HPDE6-E6E7 (cell line): Measurements from ENCODE around the gene LY6G6C.
A peak's percentile ranks its signal among the peaks of the same experiment; 100 is the strongest.

Experiments used
- DNase-seq: peaks from one replicate; pipeline ENCODE4 v3.0.0; 2011; ENCODE audit warnings: missing footprints; ENCODE audit errors: extremely low spot score

Gene LY6G6C

DNA sequence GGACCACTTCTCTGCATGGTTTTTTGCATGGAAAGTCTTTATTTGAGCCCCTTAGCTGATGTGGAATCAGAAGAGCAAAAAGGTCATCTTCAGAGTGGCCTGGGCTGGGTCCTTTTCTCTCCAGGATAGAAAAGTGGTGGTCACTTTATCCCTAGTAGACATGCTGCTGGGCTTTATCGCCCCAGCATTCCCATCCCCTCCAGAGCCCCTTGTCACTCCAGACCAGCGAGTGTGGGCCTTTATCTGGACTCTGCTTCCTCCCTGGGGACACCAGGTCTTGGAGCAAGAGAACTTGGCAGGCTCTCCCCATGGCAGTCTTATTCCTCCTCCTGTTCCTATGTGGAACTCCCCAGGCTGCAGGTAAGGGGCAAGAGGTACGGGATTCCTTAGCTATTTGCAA is 14.9 kb downstream of the LY6G6C start, which contains the start of gene LY6G6F:
Gene LY6G6F (plus strand): TSS at position 268 of the 400 bp plus-strand sequence. CDS start 41 bp downstream, at position 309.
- no peak for DNase-seq

DNA sequence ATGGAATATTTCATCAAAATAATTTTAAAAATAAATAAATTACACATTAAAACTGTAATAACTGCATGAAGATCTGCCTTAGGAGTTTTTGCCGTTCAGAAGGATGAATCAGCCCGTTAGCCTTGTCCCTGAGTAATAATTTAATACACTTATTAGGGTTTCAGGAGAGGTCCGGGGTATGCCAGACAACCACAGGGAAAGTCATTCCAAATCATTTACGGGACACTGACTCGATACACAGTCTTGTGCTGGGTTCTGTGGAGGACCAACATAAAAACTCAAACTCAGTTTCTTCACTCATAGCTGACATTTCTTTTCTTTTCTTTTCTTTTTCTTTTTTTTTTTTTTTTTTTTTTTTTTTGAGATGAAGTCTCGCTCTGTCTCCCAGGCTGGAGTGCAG is 15.6 kb downstream of the LY6G6C start:
- DNase-seq = no peak

DNA sequence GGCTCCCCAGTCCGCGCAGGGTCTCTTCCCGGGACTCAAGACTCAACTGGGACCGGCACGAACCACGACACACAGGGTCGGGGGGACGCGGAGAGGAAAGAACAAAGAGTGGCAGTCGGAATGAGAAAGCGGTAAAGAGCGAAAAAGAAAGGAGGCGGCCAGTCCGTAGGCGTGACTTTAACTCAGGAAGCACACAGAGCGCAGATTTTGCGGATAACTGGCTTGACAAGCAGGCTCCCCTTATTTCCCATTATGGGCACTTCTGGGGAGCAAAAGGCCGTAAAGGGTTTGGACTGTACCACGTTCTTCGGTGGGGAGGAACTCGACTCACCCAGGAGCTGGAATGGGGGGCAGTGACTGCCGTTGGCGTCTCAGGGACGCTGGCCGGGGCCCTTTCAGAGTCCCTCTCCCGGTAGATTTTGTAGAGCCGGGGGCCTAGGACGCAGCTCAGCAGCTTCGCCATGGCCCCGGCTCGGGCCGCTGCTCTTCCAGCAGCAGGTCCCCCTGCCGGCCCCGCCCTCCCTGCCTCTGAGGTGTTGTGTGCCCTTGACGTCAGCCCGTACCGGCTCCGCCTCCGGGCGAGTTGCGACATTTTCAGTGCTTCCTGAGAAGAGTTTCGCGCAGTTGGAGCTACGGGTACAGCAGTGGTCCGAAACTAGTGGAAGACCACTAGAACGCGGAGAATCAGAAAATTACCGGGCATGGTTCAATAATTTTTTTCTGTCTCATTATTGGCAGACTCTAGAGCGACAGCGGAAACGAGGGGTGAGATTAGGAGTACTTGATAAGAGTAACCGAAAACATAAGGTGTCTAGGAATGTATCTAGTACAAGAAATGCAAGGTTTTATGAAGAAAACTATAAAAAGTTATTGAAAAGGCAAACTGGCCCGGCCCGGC is 18.5 kb downstream of the LY6G6C start, which contains the start of gene ABHD16A:
Gene ABHD16A (minus strand): TSS at position 506 of the 898 bp plus-strand sequence. CDS start 43 bp downstream, at position 463.
- peak; percentile 100 for DNase-seq

DNA sequence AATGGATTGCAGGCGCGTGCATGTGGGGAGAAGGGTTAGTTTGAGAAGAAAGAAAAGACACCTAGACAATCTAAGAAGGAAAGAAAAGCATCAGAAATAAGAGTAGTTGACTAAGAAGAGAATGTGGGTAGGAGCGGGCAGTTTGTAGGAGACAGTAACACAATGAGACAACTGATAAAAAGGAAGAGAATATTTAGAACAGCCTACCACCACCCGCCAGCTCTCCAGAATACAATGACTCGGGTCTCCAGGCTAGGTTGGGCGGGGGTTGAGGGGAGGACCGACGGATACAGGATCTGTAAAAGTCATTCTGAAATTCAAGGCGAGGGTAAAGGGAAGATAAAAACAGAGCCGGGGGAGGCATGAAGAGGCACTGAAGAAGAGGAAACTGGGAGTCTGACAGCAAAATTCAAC is 19.1 kb downstream of the LY6G6C start:
- DNase-seq = no peak

DNA sequence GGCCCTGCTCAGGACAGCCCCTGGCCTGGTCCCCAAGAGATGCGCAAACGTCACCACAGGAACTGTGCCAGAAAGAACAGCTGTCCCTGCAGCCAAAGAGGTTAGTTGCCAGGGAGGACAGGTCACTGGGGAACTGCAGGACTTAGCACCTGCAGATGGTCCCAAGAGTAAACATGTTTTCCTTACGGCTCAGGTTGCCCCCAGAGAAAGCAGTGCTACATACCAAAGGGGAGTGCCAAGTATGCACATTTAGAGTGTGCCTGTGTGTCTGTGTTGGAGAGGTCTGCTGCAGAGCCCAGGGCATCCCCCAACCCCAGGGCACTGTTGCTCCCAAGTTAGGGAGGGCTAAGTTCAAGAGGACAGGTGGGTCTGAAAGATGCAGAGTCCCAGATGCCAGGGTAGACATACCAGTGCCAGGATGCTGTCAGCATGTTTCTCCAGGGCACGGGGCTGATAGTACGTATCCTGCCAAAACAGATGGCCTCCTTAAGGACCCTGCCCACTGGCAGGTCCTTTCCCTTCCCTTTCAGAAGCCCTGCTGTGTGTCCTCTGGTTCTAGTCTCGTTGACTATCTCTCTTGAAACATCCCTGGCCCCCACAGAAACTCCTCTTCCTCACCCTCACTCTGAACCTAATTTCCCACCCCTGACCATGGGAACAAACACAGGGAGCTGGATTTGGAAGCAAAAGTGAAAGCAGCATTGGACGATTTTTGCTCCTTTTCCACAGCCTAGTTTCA is 19.7 kb downstream of the LY6G6C start:
- DNase-seq = no peak

DNA sequence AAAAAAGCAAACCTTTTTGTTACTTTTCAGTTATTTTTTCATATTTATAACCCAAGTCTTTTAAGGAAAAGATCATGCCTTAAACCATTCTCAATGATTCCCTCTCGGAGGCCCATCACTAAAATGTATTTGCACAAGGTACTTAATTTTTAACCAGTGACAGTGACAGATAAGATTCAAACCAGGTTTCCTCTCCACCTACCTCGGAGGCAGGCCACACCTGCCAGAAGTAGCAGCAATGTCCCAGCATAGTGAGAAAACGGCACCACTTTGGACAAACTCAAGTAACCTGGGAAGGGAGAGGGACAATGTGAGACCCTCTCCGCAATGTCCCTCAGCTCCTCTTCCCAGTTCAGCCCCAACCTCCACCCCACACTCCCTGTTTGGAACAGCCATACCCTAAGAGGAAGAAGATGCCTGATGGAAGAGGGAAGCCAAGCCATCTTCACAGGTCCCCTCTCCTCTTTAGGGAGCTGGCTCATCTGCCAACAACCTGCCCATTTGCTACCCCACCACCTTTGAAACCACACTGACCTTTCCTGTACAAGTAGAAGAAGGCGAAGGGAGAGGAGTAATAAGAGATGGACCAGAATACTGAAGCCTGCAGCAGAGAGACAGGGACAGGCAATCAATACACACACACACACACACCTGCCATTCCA is 20.7 kb downstream of the LY6G6C start:
- DNase-seq = no peak

DNA sequence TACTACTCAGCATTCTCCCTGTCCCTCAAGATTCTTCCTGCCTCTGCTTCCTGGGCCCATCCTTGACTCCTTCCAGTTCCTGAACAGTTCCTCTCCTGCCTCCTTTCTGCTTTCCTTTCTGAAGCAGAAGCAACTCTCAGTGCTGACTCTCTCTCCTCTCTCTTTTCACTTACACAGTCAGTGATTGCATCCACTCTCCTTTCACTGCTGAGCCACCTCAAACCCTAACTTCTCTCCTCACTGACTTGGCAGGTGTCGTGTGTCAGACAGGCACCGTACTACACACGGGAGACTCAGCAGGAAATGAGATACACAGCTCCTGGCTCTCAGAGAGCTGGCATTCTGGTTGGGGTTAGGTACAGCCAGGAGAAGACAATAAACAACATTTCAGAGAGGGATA is 24.0 kb downstream of the LY6G6C start:
- no peak for DNase-seq

DNA sequence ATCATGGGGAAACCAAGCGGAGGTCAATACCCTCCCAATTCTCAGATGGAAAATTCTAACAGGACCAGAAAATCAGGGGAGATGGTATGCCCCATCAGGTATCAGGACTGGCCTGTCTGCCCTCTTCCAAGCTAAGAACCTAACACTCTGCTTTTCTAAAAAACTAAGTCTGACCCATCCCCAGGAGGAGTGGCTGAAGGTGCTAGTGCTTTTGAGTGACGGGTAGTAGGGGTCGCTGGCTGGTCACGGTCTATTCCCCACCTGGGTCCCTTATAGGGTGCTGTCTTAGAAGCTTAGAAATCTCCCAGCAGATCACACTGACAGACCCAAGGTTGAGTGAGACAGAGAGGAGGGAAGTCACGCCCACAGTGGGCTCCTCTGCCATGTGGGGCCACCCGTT is 28.0 kb downstream of the LY6G6C start:
- no peak for DNase-seq

DNA sequence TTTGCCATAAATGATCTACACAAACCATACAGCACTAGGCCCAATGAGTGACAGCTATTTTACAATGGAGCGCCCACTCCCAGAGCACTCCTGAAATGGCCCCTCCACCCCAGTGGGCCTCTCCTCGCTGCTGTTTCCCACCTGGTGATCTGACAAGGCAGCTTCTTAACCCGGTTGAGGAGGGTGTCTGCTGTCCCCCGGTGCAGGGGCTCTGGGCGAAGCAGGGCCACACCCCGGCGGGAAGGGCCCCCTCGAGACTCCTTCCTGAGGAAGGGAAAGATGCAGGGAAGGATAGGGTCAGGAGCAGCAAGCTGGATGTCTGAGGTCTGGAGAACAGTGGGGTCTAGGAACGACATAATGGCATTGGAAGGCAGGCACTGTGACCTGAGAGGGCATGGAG is 28.7 kb downstream of the LY6G6C start:
- DNase-seq = no peak

DNA sequence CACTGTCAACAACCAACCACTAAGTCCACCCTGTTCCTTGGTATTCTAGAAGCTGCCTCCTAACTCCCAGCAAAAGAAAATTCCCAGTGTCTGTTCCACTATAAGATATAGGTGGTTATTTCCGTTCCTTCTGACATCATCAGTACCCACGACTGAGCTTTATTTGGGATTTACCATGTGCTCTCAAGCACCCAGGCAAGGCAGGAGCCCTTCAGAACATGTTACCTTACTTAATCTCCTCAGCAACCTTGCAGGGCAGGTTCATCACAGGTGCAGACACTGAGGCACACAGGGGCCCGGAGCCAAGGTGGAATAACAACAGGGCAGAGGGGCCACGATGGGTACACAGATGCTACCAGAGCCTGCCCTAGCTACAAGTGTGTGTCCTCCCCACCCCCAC is 29.2 kb downstream of the LY6G6C start:
- DNase-seq = no peak

DNA sequence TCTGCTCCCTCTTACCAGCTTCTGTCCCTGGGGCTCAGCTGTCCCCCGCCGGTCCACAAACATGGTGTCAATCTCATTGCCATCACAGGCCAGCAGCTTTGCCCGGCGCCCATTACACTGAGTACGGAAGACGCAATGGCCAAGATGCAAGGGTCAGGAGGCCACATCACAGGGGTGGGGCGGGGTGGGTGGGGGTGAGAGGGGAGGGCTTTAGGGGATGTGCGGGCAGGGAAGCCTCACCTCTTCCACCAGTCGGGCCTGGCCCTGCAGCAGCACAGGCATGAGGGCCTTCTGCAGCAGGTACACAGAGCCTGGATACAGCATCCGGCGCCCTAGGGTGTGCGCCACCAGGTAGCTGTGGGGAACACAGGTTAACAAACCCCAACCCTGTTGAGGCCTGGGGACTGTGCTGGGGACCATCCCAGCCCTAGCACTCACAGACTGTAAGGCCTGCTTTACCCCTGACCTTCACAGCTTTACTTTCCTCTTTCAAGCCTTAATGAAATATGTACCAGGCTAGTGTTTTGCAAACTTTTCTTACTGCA is 29.9 kb downstream of the LY6G6C start:
- no peak for DNase-seq

DNA sequence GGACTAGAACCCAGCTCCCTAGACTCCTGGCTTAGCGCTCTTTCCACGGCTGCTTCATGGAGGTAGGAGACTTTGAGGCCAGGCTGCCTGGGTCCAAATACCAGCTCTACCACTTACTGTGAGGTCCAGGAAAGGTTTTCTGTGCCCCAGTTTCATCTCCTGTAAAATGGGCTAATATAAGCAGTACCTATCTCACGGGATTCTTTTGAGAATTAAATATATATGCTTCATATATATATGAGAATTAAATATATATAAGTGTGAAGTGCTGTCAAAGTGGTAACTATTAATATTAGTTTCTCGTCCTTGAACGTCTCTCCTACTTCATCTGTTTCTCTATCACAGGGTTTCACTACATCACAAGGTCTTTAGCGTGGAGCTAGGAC is 30.5 kb downstream of the LY6G6C start:
- no peak for DNase-seq

DNA sequence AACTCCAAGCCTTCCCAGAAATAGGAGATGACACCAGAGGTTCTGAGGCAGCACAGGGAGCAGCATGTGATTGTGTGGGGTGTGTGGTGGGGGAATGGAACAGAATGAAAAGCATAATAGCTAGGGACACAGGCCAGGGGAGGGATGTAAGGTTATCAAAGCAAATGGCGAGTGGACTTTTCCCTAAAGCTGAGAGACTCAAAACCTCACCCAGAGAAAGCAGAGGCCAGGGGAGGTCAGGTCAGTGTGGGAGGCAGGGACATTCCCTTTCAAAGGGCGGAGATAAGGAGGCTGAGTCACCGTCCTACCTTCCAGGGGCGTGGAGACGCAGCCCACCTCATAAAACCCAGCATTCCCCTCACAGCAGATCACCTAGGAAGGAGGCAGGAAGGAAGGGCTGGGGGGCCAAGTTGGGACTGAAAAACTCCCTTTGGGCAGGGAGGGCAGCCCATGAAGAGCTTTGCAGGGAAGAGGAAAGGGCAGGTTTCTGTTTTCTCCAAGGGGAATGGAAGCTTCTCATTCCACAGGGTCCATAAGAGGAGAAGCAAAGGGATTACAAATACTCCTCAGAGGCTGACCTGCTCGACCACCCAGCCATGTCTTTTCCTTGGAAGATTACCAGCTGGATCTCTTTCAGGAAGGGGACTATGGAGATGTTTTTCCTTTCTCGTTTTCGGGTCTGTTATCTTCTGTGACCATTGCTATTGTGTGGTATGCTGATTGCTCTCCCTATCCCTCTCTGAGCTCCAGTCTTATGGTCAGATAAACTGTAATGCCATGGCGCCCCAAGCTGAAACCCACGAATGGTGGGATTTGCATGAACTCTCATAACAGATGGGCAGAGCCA is 31.1 kb downstream of the LY6G6C start:
- no peak for DNase-seq

DNA sequence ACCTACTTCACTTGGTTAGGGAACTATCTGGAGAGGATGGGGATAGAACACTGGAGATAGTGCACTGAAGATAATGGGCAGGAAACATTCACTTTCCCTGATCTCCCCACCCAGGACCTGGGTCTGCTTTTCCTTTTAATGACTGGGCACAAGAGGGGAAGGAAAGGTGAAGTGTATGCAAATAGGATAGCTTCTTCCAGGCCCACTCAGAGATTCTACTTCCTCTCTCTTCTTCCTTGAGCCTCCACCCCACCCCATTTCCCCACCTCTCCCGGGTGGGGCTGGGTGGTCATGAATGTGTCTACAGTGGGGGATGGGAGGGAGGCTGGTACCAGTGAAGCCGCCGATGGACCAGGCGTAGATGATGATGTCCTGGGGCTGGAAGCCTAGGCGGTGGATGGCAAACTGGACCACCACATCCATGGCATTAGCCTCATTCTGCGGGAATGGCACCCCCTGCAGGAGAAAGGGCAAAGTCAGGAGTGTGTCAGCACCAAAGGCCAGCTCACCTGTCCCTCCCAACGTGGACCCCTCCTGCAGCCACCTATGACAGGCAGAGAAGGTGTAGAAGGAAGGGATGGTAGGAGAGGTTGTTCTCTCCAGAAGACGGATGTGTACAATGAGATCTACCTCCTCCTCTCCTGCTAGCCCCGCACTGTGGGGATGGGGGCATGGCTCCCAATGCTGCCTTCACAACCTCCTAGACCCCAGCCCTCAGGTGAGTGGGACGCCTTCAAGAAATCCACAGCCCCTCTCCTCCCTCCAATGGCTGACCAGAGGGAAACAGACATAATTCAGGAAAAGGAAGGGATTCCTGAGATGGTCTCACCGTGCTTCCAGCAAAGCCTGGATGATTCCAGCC is 32.1 kb downstream of the LY6G6C start:
- DNase-seq = no peak

DNA sequence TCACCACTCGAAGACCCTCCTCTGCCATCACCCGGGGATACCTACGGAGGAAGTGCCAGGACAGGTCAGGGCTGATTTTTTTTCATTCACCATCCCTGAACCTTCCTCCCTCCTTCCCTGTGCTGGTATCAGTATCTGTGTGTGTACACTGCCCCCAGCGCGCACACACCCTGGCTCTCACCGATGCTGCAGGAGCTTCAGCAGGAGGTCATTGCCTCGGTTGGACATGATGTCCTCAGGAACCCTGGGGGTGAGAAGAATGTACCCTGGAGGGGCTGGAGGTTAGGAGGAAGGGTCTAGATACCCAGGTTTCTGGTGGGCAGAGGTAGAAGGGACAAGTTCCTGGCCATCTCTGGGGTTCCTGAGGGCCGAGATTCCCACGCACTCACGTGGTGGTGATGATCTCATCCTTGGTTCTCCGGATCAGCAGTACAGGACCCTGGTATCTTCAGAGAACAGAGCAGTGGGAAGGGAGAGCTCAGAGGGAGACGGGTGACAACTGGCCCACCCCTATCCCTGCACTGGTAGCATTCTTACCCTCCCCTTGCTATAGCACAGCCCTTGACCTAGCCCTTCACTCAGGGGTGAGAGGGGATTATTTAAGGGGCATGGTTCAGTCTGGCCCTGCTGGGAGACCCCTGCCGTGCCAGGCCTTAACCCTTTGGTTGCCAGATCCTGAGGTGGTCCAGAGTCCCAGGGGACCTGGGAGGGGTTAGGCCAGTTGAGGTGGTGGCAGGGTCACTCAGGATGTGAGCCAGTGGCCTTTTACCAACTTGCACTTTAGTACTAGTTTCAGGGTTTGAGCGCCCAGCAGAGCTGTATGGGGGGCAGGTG is 33.5 kb downstream of the LY6G6C start:
- DNase-seq = no peak

DNA sequence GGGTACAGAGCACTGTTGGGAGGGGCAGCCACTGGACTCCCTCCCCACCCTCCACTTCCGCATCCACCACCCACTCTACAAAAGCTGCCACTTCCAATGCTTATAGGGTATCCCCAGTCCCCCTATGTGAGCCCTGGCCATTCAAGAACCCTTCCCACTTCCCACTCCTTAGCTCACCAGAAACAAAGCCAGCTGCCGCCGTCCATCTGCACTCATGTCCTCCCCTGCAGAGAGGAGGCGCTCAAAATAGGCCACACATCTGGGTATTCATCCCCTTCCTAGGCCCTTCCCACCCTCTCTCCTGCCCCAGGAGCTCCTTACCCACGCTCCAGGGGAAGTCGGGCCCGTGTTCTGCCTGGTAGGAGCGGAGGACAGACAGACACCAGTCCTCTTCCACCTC is 34.2 kb downstream of the LY6G6C start:
- DNase-seq = no peak

DNA sequence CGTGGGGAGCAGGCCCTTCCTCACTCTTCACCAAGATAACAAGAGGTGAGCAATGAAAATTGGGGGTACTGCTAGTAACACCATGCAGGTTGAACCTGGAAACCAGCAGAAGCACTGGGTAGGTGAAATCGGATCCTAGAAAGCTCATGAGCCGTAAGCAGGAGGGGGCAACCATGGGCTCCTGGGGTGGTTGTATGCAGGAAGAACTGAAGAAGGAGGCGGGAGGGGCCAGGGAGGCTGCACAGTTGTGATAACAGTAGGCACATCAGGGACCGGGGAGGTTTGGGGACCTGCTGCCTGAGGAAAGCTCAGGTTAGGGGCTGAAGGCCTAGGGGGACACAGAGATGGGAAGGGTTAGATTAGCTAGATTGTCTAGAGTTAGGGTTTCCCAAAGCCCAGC is 35.1 kb downstream of the LY6G6C start:
- DNase-seq = no peak

DNA sequence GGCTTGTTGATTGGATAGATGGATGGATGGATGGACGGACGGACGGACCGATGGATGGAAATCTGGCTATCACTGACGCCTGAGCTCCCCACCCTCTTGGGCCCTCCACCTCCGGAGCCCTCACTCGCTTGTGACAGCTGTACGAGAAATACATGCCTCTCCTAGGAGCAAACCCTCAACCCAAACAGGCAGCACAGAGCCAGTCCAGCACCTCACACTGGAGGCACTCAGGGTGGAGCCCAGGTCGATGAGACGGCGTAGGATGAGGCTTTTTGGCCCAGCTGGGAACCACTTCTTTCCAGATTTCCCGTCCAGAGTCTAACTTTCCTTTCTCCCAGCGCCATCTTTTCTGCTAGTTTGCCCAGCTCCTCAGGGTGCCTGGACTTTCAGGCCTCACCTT is 38.0 kb downstream of the LY6G6C start:
- no peak for DNase-seq

DNA sequence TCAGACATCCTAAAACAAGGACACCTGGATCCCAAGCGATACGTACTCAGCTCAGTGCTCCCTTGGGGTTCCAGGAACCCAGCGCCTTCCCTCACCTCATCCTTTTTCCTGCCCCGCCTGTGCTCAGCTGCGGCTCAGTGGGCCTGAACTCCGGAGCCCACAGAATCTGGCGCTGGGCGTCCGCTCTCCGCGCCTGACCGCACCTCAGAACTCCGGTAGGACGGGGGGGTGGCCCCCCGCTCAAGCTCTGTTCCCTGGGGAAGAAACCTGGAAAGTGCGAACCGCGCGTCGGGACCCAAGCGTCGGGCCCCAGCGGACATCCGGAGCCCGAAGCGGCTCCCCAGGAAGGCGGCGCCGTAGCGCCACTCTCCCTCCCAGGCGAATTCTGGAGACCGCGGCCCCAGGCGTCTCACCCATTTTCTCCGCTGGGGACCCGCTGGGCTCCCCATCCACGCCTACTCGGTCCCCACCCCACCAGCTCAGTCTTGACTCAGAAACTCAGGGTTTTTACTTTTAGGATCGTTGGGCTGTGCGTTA is 40.3 kb downstream of the LY6G6C start:
- DNase-seq = no peak
